Adipose tissue (tissue), 3 donors: Measurements from ENCODE around the gene CUTA. TPM values are rescaled to one million over a fixed set of nuclear protein-coding genes. Genes with fewer than 3 reads are reported as not detected.
"Not testable (repeated sequence)": the region's sequence is repeated elsewhere in the genome, so short reads cannot be mapped to it uniquely, and the experiment has no call there.

ENCODE experiments used
- H3K27ac ChIP-seq: one replicate; pipeline ENCODE4 v1.5.1; 2013; ENCODE audit warnings: low read depth, low read length
- WGBS, 3 donors: extraction: QIAGEN DNeasy Blood & Tissue Kit; methylation state at CpG; one replicate each; pipeline ENCODE4 v1.1.7; 2013; 5-methylcytosine and 5-hydroxymethylcytosine counted together
- polyA plus RNA-seq, 3 donors: library from polyadenylated mRNA; stranded (reverse); fragments of 200-250 nt; gene quantifications; one replicate each; pipeline ENCODE4 v1.2.3, GENCODE V29; 2013
- donor health status: healthy with polysubstance abuse.
- donor health status: Bipolar disorder and iron deficiency.
- donor health status: healthy.

The CUTA gene
- polyA plus RNA-seq, 3 donors, result 123 to 153 (median 148) TPM

- no peak overlapping the region for H3K27ac ChIP-seq
- WGBS, 3 donors, result 19 to 44% (median 24%) methylated on average over 4 of the region's 4 CpGs
These were observed 33.3 kb downstream of the CUTA start for GRCh38 chr6:33384581-33385020.

DNA sequence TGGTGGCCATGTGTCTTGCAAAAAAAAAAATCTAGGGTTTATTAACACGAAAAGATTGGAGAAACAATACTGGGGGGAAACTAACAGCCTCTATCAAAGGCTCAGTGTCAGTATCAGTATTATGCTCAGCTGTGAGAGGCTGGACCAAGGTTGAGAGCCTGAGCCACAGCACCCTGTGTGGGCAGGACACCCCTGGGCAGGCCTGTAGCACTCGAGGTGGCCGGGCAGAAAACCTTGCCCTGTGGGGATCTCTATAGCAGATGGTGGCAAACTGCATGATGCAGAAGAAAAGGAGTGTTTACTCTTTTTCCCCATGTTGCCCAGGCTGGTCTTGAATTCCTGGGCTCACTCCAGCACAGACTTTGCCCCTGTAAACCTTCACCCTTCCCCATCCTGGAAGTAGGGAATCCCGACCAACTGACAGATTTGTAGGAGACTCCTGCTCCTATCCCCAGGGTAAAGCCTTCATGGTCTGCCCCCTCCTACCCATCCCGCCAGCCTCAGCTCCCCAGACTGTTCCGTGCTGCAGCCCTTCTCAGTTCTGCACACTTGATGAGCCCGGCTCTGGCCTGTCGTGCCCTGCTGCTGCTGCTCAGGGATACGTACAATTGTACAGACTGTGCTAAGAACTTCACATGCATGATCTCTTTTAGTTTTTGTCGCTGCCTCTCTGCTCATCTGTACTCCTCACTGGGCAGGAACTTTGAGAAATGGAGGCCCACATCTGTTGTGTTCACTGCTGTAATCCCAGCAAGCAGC is 34.3 kb downstream of the CUTA start:
- WGBS, 3 donors, result 73 to 77% (median 75%) methylated on average over 10 of the region's 10 CpGs
- H3K27ac ChIP-seq, result no peak overlapping the region

DNA sequence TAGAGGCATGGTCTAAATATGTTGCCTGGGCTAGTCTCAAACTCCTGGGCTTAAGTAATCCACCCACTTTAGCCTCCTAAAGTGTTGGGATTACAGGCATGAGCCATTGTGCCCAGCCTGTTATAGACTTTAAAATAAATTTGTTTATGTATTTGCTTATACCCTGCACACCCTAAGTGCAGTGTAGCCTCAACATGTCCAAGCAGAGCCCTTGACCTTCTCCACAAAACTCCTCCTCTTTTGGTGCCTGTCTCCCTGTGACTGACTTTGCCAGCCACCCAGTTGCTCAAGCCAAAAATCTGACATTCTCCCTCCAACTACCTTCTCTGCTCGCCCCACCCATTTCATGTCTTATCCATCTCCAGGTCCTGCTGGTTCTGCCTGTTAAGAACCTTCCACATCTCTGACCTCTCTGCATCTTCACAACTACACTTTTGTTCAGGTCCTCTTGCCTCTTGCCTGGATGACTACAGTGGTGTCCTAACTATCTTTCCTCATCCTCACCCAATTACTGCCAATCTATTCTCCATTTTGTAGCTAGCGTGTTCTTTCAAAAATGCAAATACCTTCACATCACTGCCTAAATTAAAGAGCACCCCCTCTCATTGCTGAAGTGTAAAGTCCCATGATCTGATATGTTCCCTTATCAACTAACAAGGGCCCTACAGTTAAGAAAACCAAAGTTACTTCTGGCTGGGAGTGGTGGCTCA is 37.5 kb downstream of the CUTA start:
- no peak overlapping the region for H3K27ac ChIP-seq
- 90 to 93% (median 92%) methylated on average over 2 of the region's 2 CpGs for WGBS, 3 donors

- H3K27ac ChIP-seq, result not testable (repeated sequence)
- 89 to 97% (median 94%) methylated on average over 10 of the region's 10 CpGs for WGBS, 3 donors
These were observed 38.7 kb downstream of the CUTA start for GRCh38 chr6:33379184-33379583.

DNA sequence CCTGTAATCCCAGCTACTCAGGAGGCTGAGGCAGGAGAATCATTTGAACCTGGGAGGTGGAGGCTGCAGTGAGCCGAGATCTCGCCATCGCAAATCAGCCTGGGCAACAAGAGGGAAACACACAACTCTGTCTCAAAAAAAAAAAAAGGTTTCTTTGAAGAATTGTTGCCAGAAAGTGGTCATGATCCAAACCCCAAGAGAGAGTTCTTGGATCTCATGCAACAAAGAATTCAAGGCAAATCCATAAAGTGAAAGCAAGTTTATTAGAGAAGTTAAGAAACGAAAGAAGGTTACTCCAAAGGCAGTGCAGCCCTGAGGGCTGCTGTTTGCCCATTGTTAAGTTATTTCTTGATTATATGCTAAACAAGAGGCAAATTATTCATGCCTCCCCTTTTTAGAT is 40.7 kb downstream of the CUTA start:
- WGBS, 3 donors, result 63 to 74% (median 64%) methylated on average over 4 of the region's 4 CpGs
- no peak overlapping the region for H3K27ac ChIP-seq

GRCh38 chr6:33375143-33375671 is 42.7 kb downstream of the CUTA start:
- WGBS, 3 donors, result 12 to 28% (median 16%) methylated on average over 9 of the region's 9 CpGs
- H3K27ac ChIP-seq, result no peak overlapping the region

DNA sequence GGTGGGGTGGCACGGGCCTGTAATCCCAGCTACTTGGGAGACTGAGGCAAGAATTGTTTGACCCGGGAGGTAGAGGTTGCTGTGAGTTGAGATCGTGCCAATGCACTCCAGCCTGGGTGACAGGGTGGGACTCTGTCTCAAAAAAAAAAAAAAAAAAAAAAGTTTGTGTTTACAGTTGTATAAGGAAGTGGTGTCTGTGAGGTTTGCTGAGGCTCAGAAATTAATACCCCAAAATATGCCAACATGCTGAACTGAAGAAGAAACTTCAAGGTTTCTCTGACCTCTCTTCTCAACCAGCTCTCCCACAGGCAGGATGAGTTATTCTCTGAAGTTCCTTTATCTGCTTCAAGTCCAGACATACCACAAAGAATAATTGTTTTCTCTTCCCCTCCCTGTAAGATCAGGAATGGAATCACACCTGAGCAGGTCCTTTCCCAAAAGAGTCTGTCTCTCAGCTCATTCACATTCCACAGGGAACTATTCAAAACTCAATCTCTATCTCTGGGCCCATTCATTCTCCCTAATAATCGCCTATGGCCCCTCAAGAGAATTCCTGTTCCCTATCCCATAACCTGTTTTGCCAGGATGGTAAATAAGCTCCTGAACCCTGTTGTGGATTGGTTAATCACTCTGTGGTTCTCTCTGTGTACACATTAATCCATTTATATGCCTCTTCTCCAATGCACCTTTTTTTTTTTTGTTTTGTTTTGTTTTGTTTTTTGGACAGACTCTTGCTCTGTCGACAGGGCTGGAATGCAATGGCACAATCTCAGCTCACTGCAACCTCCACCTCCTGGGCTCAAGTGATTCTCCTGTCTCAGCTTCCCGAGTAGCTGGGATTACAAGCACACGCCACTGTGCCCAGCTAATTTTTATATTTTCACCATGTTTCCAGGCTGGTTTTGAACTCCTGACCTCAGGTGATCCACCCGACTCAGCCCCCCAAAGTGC is 43.7 kb downstream of the CUTA start:
- 61 to 68% (median 61%) methylated on average over 8 of the region's 8 CpGs for WGBS, 3 donors
- H3K27ac ChIP-seq, result no peak overlapping the region

DNA sequence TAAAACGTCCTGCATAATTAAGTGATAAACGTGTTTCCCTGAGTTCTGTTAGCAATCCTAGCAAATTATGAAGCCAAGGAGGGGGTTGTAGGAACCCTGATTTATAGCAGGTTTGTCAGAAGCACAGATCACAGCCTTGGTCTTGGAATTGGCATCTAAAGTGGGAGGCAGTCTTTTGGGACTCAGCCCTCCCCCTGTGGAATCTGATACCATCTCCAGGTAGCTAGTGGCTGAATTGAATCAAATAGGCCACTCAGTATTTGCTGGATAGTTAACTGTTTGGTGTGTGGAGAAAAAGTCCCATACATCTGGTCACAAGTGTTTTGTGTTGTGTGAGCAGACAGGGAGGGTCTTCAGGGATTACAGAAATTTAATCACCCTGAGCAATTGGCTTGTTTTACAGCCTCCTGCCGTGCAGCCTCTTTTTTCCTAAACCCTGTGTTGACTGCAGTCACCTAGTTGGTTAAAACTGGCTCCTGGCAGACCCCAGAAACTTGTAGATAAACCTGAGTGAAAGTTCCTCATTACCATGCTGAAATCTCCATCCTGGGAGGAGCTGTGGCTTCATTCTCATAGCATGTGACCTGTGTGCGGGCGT is 45.3 kb downstream of the CUTA start:
- H3K27ac ChIP-seq, result no peak overlapping the region
- WGBS, 3 donors, result 29 to 38% (median 31%) methylated on average over 5 of the region's 5 CpGs

DNA sequence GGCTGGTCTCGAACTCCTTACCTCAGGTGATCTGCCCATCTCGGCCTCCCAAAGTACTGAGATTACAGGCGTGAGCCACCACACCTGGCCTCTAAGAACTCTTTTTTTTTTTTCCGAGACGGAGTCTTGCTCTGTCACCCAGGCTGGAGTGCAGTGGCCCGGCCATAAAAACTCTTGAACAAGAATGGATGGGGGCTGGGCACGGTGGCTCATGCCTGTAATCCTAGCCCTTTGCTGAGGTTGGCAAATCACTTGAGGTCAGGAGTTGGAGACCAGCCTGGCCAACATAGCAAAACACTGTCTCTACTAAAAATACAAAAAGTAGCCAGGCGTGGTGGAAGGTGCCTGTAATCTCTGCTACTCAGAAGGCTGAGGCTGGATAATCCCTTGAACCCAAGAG is 46.0 kb downstream of the CUTA start:
- WGBS, 3 donors, result 89 to 93% (median 90%) methylated on average over 8 of the region's 8 CpGs

GRCh38 chr6:33367715-33368025 is 50.2 kb downstream of the CUTA start:
- 93 to 96% (median 95%) methylated on average over 4 to 5 of the region's 5 CpGs for WGBS, 3 donors
- H3K27ac ChIP-seq, result not testable (repeated sequence)

More for the DNA sequence above, 46.0 kb downstream of the CUTA start:
- not testable (repeated sequence) for H3K27ac ChIP-seq

DNA sequence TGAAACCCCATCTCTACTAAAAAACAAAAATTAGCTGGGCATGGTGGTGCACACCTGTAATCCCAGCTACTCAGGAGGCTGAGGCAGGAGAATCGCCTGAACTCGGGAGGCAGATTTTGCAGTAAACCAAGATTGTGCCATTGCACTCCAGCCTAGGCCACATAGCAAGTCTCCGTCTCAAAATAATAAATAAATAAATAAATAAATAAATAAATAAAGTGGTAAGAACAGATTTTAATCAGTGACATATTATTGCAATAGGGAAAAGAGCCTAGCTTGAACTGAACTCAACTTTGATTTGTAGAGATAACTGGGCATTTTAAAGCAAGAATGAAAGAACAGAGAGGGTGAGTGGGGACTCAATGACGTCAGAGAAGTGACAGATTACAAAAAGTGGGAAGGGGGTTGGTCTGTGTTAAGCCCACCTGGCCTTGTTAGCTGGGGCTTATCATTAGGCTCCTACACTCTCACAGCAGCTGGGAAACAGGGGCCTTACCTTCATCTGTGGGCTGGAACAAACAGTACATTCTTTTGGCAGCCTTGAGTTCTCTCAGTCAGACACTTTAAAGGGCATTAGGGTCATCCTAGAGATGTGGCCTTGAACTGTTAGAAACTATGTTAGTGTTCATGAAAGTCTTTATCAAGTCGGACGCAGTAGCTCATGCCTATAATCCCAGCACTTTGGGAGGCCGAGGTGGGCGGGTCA is 50.7 kb downstream of the CUTA start:
- 81 to 88% (median 87%) methylated on average over 8 of the region's 8 CpGs for WGBS, 3 donors
- H3K27ac ChIP-seq, result no peak overlapping the region

Other genes starting within 250 kb of the CUTA start
- 1 to 10 TPM in 1 of 3 donors, under 1 TPM in 2; 0.28 to 2.6 (median 0.88) TPM for gene COL11A2, start 225.6 kb downstream of the CUTA start, polyA plus RNA-seq
- 10 to 100 TPM; 22.7 to 31.3 (median 29.6) TPM for gene RXRB, start 217.4 kb downstream of the CUTA start, polyA plus RNA-seq
- 100 to 1,000 TPM in 1 of 3 donors, 10 to 100 TPM in 2; 51.4 to 112 (median 72.1) TPM for gene SLC39A7, start 217.2 kb downstream of the CUTA start, polyA plus RNA-seq
- 10 to 100 TPM in 2 of 3 donors, 1 to 10 TPM in 1; 5.7 to 51.7 (median 14.4) TPM for gene HSD17B8, start 213.5 kb downstream of the CUTA start, polyA plus RNA-seq
- gene RING1, start 209.6 kb downstream of the CUTA start, polyA plus RNA-seq, result 10 to 100 TPM; 23.7 to 42.5 (median 40.5) TPM
- 10 to 100 TPM; 34.7 to 40.3 (median 36.9) TPM for gene VPS52, start 146.2 kb downstream of the CUTA start, polyA plus RNA-seq
- gene RPS18, start 146.0 kb downstream of the CUTA start, polyA plus RNA-seq, result 1,000 to 10,000 TPM; 3,971 to 5,636 (median 5,545) TPM
- 1 to 10 TPM; 4.0 to 9.3 (median 8.5) TPM for gene B3GALT4, start 141.0 kb downstream of the CUTA start, polyA plus RNA-seq
- gene WDR46, start 128.9 kb downstream of the CUTA start, polyA plus RNA-seq, result 10 to 100 TPM; 27.5 to 47.4 (median 42.7) TPM
- gene PFDN6, start 128.5 kb downstream of the CUTA start, polyA plus RNA-seq, result 100 to 1,000 TPM in 1 of 3 donors, 10 to 100 TPM in 2; 47.0 to 131 (median 77.7) TPM
- gene RGL2, start 119.2 kb downstream of the CUTA start, polyA plus RNA-seq, result 10 to 100 TPM; 33.1 to 64.3 (median 49.0) TPM
- 10 to 100 TPM; 14.2 to 29.9 (median 26.3) TPM for gene TAPBP, start 104.0 kb downstream of the CUTA start, polyA plus RNA-seq
- gene ZBTB22, start 100.4 kb downstream of the CUTA start, polyA plus RNA-seq, result 10 to 100 TPM in 2 of 3 donors, 1 to 10 TPM in 1; 8.9 to 13.5 (median 13.4) TPM
- 10 to 100 TPM; 19.6 to 35.4 (median 34.0) TPM for gene DAXX, start 95.1 kb downstream of the CUTA start, polyA plus RNA-seq
- under 1 TPM; 0.55 to 0.56 (median 0.56) TPM for gene KIFC1, start 26.3 kb downstream of the CUTA start, polyA plus RNA-seq
- gene PHF1, start 7.1 kb downstream of the CUTA start, polyA plus RNA-seq, result 100 to 1,000 TPM in 1 of 3 donors, 10 to 100 TPM in 2; 52.3 to 106 (median 73.9) TPM
- gene SYNGAP1, start 2.0 kb upstream of the CUTA start, polyA plus RNA-seq, result 10 to 100 TPM in 1 of 3 donors, 1 to 10 TPM in 2; 4.2 to 16.1 (median 7.2) TPM
- gene ZBTB9, start 36.5 kb upstream of the CUTA start, polyA plus RNA-seq, result 1 to 10 TPM in 2 of 3 donors, under 1 TPM in 1; 0.79 to 3.1 (median 1.8) TPM
- gene BAK1, start 162.2 kb upstream of the CUTA start, polyA plus RNA-seq, result 10 to 100 TPM; 11.5 to 12.6 (median 12.0) TPM
- 10 to 100 TPM in 2 of 3 donors, 1 to 10 TPM in 1; 9.3 to 13.8 (median 13.5) TPM for gene ITPR3, start 203.2 kb upstream of the CUTA start, polyA plus RNA-seq